HUES6 (cell line): ENCODE measurements around the gene SORBS1.

Experiments used
- H3K27ac ChIP-seq: 2 replicates; pipeline ENCODE4 v1.7.0; 2013; ENCODE audit warnings: low read depth, mild to moderate bottlenecking, low read length, inconsistent platforms
- H3K27me3 ChIP-seq: 2 replicates; pipeline ENCODE4 v1.6.1; 2013; ENCODE audit warnings: low read length; ENCODE audit not compliant: control insufficient read depth, insufficient read depth
- H3K36me3 ChIP-seq: 2 replicates; pipeline ENCODE4 v1.6.1; 2013; ENCODE audit warnings: low read length; ENCODE audit not compliant: control insufficient read depth, insufficient read depth
- H3K4me1 ChIP-seq: 2 replicates; pipeline ENCODE4 v1.6.1; 2013; ENCODE audit warnings: low read length; ENCODE audit not compliant: control insufficient read depth, insufficient read depth
- H3K4me3 ChIP-seq: 2 replicates; pipeline ENCODE4 v1.5.1; 2013; ENCODE audit warnings: low read depth, low read length
- H3K9ac ChIP-seq: one replicate; pipeline ENCODE4 v1.6.1; 2013; ENCODE audit warnings: mild to moderate bottlenecking, low read length
- H3K9me3 ChIP-seq: 2 replicates; pipeline ENCODE4 v1.6.1; 2013; ENCODE audit warnings: low read depth, low read length; ENCODE audit not compliant: control insufficient read depth, insufficient read depth

Gene SORBS1

GRCh38 chr10:95391581-95392216 is 169.5 kb downstream of the SORBS1 start:
- H3K9ac ChIP-seq = no peak overlapping the region
- H3K27ac ChIP-seq = no peak overlapping the region
- H3K36me3 ChIP-seq = peaks cover 18% of the 10 kb centered on the region
- no peaks in the 10 kb centered on the region for H3K27me3 ChIP-seq
- no peaks in the 10 kb centered on the region for H3K9me3 ChIP-seq
- H3K4me3 ChIP-seq = no peak overlapping the region
- H3K4me1 ChIP-seq = no peaks in the 10 kb centered on the region

GRCh38 chr10:95391164-95391563 is 170.0 kb downstream of the SORBS1 start:
- no peak overlapping the region for H3K9ac ChIP-seq
- H3K4me3 ChIP-seq = no peak overlapping the region
- H3K27ac ChIP-seq = no peak overlapping the region
- H3K9me3 ChIP-seq = no peaks in the 10 kb centered on the region
- peaks cover 16% of the 10 kb centered on the region for H3K36me3 ChIP-seq
- no peaks in the 10 kb centered on the region for H3K27me3 ChIP-seq
- H3K4me1 ChIP-seq = no peaks in the 10 kb centered on the region

DNA sequence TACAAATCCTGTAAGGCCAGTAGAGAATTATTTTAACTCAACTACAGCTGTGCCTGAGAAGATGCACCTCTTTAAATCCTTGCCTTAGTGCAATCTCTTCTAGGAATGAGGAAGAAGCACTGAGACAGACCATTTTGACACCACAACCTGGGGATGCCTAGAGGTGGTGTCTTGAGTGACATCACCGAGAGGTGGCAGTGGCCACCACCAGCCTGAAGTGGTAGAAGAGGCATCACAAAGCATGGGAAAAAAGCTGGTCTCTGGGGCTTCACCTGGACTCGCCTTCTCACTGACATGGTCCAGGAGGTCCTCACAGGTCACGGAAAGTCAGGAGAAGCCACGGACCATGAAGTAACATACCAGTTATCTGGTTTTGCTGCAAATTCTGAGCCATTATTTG is 171.2 kb downstream of the SORBS1 start:
- H3K27me3 ChIP-seq = no peaks in the 10 kb centered on the region
- no peak overlapping the region for H3K9ac ChIP-seq
- no peaks in the 10 kb centered on the region for H3K9me3 ChIP-seq
- no peaks in the 10 kb centered on the region for H3K4me1 ChIP-seq
- no peak overlapping the region for H3K27ac ChIP-seq
- peaks cover 8% of the 10 kb centered on the region; the same call in 1 of the 2 replicates for H3K36me3 ChIP-seq
- no peak overlapping the region for H3K4me3 ChIP-seq

DNA sequence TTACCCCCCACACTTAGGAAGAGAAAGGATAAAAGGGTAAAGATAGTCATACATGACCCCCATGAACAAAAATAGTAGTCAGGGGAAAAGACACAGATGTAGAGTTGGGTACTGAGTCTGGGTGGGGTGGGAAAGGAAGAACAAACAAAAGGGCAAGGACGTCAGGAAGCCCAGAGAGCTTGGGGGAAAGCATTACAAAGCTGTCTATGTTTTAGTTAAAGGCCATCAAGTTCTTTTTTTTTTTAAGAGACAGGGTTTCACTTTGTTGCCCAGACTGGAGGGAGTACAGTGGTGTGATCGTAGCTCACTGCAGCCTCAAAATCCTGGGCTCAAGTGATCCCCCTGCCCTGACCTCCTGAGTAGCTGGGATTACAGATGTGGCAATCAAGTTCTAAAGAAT is 172.0 kb downstream of the SORBS1 start:
- no peaks in the 10 kb centered on the region for H3K27me3 ChIP-seq
- H3K36me3 ChIP-seq = peaks cover 8% of the 10 kb centered on the region; the same call in 1 of the 2 replicates
- H3K4me3 ChIP-seq = no peak overlapping the region
- no peaks in the 10 kb centered on the region for H3K4me1 ChIP-seq
- H3K9me3 ChIP-seq = no peaks in the 10 kb centered on the region
- no peak overlapping the region for H3K27ac ChIP-seq
- H3K9ac ChIP-seq = no peak overlapping the region

- no peaks in the 10 kb centered on the region for H3K9me3 ChIP-seq
- no peaks in the 10 kb centered on the region for H3K4me1 ChIP-seq
- H3K4me3 ChIP-seq = no peak overlapping the region
- no peak overlapping the region for H3K9ac ChIP-seq
- no peak overlapping the region for H3K27ac ChIP-seq
- no peaks in the 10 kb centered on the region for H3K27me3 ChIP-seq
- peaks cover 12% of the 10 kb centered on the region for H3K36me3 ChIP-seq
Observed at GRCh38 chr10:95388539-95388938, 172.6 kb downstream of the SORBS1 start.

DNA sequence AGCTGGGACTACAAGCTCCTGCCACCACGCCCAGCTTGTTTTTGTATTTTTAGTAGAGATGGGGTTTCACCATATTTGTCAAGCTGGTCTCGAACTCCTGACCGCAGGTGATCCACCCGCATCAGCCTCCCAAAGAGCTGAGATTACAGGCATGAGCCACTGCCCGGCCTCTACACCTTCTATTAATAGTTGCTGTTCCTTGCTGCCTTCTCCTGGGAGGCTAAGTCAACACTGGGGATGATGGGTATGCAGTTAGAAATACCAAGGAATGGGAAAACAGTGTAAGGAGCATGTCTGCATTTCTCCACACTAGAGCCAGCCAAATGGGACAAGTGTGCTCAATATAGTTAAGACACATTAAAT is 173.1 kb downstream of the SORBS1 start:
- H3K27ac ChIP-seq = no peak overlapping the region
- no peaks in the 10 kb centered on the region for H3K4me1 ChIP-seq
- H3K27me3 ChIP-seq = no peaks in the 10 kb centered on the region
- H3K36me3 ChIP-seq = peaks cover 10% of the 10 kb centered on the region
- H3K9me3 ChIP-seq = no peaks in the 10 kb centered on the region
- H3K4me3 ChIP-seq = no peak overlapping the region
- H3K9ac ChIP-seq = no peak overlapping the region

DNA sequence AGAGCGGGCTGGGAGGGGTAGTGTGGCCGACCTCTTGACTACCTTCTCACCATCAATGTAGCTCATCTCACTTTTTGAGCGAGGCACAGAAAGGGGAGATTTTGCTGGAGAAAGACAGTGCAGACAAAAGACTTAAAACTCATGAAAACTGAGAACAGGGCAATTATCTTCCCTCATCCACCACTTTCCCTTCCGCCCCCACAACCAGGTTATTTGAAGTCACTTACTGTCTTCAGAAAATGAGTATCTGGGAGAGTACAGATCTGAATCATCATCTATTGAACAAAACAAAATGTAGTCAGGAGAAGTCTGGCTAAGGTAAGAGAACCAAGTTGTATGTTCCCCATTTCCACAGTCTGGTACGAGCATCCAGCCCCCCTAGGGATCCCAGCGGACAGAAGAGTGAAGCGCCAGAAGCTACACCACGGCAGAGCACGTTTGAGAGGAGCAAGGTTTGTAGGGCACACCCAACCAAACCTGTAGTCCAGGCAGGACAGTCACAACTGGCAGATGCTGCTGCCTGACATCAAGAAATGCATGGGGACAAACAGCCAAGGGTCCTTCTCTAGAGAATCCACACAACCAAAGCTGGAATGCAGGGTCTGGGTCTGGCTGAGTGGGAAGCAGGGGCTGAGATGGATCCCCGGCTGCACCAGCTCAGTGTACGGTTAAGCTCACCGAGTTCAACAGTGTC is 177.0 kb downstream of the SORBS1 start:
- Histone ChIP-seq H3K9ac (no peak overlapping the region), H3K4me1 (no peaks in the 10 kb centered on the region), H3K27me3 (no peaks in the 10 kb centered on the region), H3K27ac (no peak overlapping the region), H3K9me3 (no peaks in the 10 kb centered on the region), H3K4me3 (no peak overlapping the region), H3K36me3 (peaks cover 45% of the 10 kb centered on the region)

- H3K27ac ChIP-seq = no peak overlapping the region
- H3K9ac ChIP-seq = no peak overlapping the region
- H3K4me3 ChIP-seq = no peak overlapping the region
- H3K9me3 ChIP-seq = no peaks in the 10 kb centered on the region
- no peaks in the 10 kb centered on the region for H3K27me3 ChIP-seq
- H3K36me3 ChIP-seq = peaks cover 45% of the 10 kb centered on the region
- no peaks in the 10 kb centered on the region for H3K4me1 ChIP-seq
Observed at GRCh38 chr10:95382596-95382995, 178.6 kb downstream of the SORBS1 start.

DNA sequence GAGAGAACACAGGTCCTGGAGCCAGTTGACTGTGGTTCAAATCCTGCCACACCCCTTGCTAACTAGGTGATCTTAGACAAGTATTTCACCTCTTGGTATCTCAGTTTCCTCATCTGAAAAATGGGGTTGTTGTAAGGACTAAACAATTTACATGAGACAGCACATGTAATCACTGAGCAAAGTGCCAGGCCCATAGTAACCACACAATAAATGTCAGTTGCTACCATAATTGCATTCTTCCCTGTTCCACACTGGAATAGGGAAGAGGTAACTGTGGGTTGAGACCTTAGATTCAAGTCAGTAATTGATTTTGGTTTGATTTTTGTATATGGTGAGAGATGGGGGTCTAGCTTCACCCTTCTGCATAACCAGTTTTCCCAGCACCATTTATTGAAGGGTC is 179.0 kb downstream of the SORBS1 start:
- Histone ChIP-seq H3K4me1 (no peaks in the 10 kb centered on the region), H3K4me3 (no peak overlapping the region), H3K36me3 (peaks cover 45% of the 10 kb centered on the region), H3K27me3 (no peaks in the 10 kb centered on the region), H3K9ac (no peak overlapping the region), H3K27ac (no peak overlapping the region), H3K9me3 (no peaks in the 10 kb centered on the region)

DNA sequence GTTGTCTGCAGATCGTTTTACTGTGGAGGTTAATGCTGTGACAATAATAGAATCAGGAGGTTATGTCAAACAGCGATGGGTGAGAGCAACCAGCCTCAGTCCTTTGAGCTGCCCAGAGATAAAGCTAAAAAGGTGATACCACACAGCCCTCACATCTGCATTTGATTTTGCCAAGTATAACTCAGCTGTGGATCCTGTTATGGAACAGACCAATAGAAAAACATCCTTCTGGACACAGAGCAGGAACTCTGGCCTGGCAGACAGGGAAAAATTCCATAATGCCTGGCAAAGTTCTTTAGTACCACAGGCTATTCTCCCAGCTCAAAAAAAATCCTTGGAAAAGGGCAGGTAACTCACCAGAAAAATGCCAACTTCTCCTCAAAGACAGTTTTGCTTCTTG is 183.2 kb downstream of the SORBS1 start:
- Histone ChIP-seq H3K4me1 (no peaks in the 10 kb centered on the region), H3K4me3 (no peak overlapping the region), H3K27ac (no peak overlapping the region), H3K9ac (no peak overlapping the region), H3K27me3 (no peaks in the 10 kb centered on the region), H3K9me3 (no peaks in the 10 kb centered on the region), H3K36me3 (peaks cover 36% of the 10 kb centered on the region)

GRCh38 chr10:95375418-95375817 is 185.8 kb downstream of the SORBS1 start:
- H3K4me1 ChIP-seq = peaks cover 2% of the 10 kb centered on the region; the same call in 1 of the 2 replicates
- H3K4me3 ChIP-seq = no peak overlapping the region
- no peak overlapping the region for H3K9ac ChIP-seq
- H3K9me3 ChIP-seq = no peaks in the 10 kb centered on the region
- peaks cover 13% of the 10 kb centered on the region for H3K36me3 ChIP-seq
- no peak overlapping the region for H3K27ac ChIP-seq
- no peaks in the 10 kb centered on the region for H3K27me3 ChIP-seq
